Progenitor cell of endocrine pancreas (in vitro differentiated cells): ENCODE measurements around the gene UGT1A8. TPM values are rescaled to one million over a fixed set of nuclear protein-coding genes. Genes with fewer than 3 reads are reported as not detected.
"Not testable (repeated sequence)": the region's sequence is repeated elsewhere in the genome, so short reads cannot be mapped to it uniquely, and the experiment has no call there.

Experiments used
- DNase-seq: peaks from one replicate; pipeline ENCODE4 v3.0.0; 2021; ENCODE audit warnings: low spot score; ENCODE audit not compliant: unreplicated experiment
- H3K27ac Mint-ChIP-seq: 2 replicates; pipeline ENCODE4 v1.8.0; 2021; ENCODE audit warnings: mild to moderate bottlenecking, moderate library complexity, mixed read lengths
- H3K27me3 Mint-ChIP-seq: 2 replicates; pipeline ENCODE4 v1.8.0; 2021; ENCODE audit warnings: mixed read lengths
- H3K36me3 Mint-ChIP-seq: 2 replicates; pipeline ENCODE4 v1.8.0; 2022; ENCODE audit warnings: mixed read lengths; ENCODE audit not compliant: insufficient read depth
- H3K4me1 Mint-ChIP-seq: 2 replicates; pipeline ENCODE4 v1.8.0; 2021; ENCODE audit warnings: low read depth, mixed read lengths
- H3K4me3 Mint-ChIP-seq: 2 replicates; pipeline ENCODE4 v1.8.0; 2021; ENCODE audit warnings: low read depth, mild to moderate bottlenecking, moderate library complexity, mixed read lengths
- H3K9me3 Mint-ChIP-seq: 2 replicates; pipeline ENCODE4 v1.8.0; 2021; ENCODE audit warnings: low read depth, mixed read lengths
- CTCF ChIP-seq: fragments of 200-600 bp; sonication (generic); IDR thresholded peaks from one replicate; pipeline ENCODE4 v1.5.0; 2021; ENCODE audit warnings: antibody characterized with exemption, mild to moderate bottlenecking; ENCODE audit not compliant: unreplicated experiment
- total RNA-seq: library from RNA; stranded (reverse); gene quantifications from 2 replicates; pipeline ENCODE4 v1.2.1, GENCODE V29; 2021

UGT1A8 gene
- total RNA-seq, 1 donor from 2014 or later = not detected

DNA sequence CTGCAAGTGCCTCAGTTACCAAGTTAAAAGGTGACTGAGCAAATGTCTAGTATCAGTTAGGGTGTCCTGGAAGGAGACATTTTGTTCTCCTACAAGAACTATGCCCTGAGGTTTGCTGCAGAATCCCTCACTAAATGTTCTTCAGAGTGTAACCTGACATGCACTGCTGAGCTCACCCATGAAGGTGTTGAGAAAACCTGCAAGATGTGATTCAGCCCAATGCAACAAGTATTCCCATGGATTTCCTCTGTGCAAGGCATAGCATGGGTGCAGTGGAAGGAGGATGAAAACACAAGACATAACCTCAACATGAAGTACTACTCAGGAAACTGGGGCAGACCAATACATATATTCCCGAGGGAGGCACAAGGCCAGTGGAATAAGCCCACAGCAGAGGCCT is 15.4 kb upstream of the UGT1A8 start:
- DNase-seq = no peak
- Mint-ChIP-seq H3K36me3 (no peaks in the 10 kb centered on the region), H3K9me3 (peaks cover 9% of the 10 kb centered on the region), H3K4me1 (no peaks in the 10 kb centered on the region), H3K4me3 (no peak overlapping the region), H3K27ac (no peak overlapping the region), H3K27me3 (peaks cover 5% of the 10 kb centered on the region)
- TF ChIP-seq CTCF = no peak

DNA sequence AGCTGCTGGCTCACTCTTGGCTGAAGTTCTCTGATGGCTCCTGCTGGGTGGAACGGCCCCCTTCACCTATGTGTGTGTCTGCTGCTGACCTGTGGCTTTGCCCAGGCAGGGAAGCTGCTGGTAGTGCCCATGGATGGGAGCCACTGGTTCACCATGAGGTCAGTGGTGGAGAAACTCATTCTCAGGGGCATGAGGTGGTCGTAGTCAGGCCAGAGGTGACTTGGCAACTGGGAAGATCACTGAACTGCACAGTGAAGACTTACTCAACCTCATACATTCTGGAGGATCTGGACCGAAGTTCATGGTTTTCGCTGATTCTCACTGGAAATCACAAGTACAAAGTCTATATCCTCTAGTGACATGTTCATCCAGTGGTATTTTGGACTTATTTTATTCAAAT is 13.9 kb upstream of the UGT1A8 start:
- Mint-ChIP-seq H3K27ac (no peak overlapping the region), H3K27me3 (peaks cover 5% of the 10 kb centered on the region), H3K4me3 (no peak overlapping the region), H3K9me3 (peaks cover 9% of the 10 kb centered on the region), H3K36me3 (no peaks in the 10 kb centered on the region), H3K4me1 (no peaks in the 10 kb centered on the region)
- no peak for TF ChIP-seq CTCF
- DNase-seq = no peak

- no peak for TF ChIP-seq CTCF
- Mint-ChIP-seq H3K4me3 (no peak overlapping the region), H3K9me3 (peaks cover 9% of the 10 kb centered on the region), H3K27me3 (peaks cover 5% of the 10 kb centered on the region), H3K27ac (no peak overlapping the region), H3K4me1 (no peaks in the 10 kb centered on the region), H3K36me3 (no peaks in the 10 kb centered on the region)
- no peak for DNase-seq
Observed at GRCh38 chr2:233604826-233605225, 12.6 kb upstream of the UGT1A8 start.

GRCh38 chr2:233605680-233606079 is 11.8 kb upstream of the UGT1A8 start:
- no peaks in the 10 kb centered on the region for H3K36me3 Mint-ChIP-seq
- TF ChIP-seq CTCF = no peak
- DNase-seq = no peak
- no peak overlapping the region for H3K27ac Mint-ChIP-seq
- no peaks in the 10 kb centered on the region for H3K27me3 Mint-ChIP-seq
- peaks cover 13% of the 10 kb centered on the region for H3K9me3 Mint-ChIP-seq
- no peaks in the 10 kb centered on the region for H3K4me1 Mint-ChIP-seq
- no peak overlapping the region for H3K4me3 Mint-ChIP-seq

- no peak for TF ChIP-seq CTCF
- H3K4me1 Mint-ChIP-seq = no peaks in the 10 kb centered on the region
- H3K4me3 Mint-ChIP-seq = no peak overlapping the region
- peaks cover 12% of the 10 kb centered on the region for H3K27me3 Mint-ChIP-seq
- no peak overlapping the region for H3K27ac Mint-ChIP-seq
- DNase-seq = no peak
- peaks cover 45% of the 10 kb centered on the region for H3K9me3 Mint-ChIP-seq
- no peaks in the 10 kb centered on the region for H3K36me3 Mint-ChIP-seq
Observed at GRCh38 chr2:233611284-233611683, 6.1 kb upstream of the UGT1A8 start.

GRCh38 chr2:233620204-233620603 is 2.8 kb downstream of the UGT1A8 start:
- Mint-ChIP-seq H3K4me1 (no peaks in the 10 kb centered on the region), H3K27me3 (peaks cover 24% of the 10 kb centered on the region), H3K4me3 (no peak overlapping the region), H3K36me3 (no peaks in the 10 kb centered on the region), H3K27ac (no peak overlapping the region), H3K9me3 (peaks cover 10% of the 10 kb centered on the region)
- no peak for DNase-seq
- no peak for TF ChIP-seq CTCF

GRCh38 chr2:233621863-233622262 is 4.4 kb downstream of the UGT1A8 start:
- H3K4me3 Mint-ChIP-seq, H3K4me1 Mint-ChIP-seq, H3K9me3 Mint-ChIP-seq, DNase-seq, H3K36me3 Mint-ChIP-seq, H3K27ac Mint-ChIP-seq: not testable (repeated sequence)
- H3K27me3 Mint-ChIP-seq = peaks cover 21% of the 10 kb centered on the region
